CD14-positive monocyte (primary cell): ENCODE data around the gene TMEM200B. TPM values are rescaled to one million over a fixed set of nuclear protein-coding genes. Genes with fewer than 3 reads are reported as not detected.

Source experiments
- DNase-seq, 3 donors: peaks; one replicate each; pipeline ENCODE4 v3.0.0-alpha.2; 2011 to 2022
- H2AFZ ChIP-seq: 2 replicates; pipeline ENCODE4 v1.6.0; 2012; ENCODE audit warnings: mild to moderate bottlenecking, low read depth, low read length, inconsistent platforms; ENCODE audit not compliant: insufficient read depth, poor library complexity, severe bottlenecking
- H3K27ac ChIP-seq, 2 donors: 1 replicate in 1 of 2; 2 replicates in 1 of 2; pipeline ENCODE4 v1.5.1; 2012 to 2013; ENCODE audit warnings: low read length in 2 of 2, control low read depth in 1 of 2, inconsistent platforms in 1 of 2, low read depth in 1 of 2, mild to moderate bottlenecking in 1 of 2
- H3K27me3 ChIP-seq, 2 donors: one replicate each; pipeline versions ENCODE4 v1.6.0 to v1.6.1; 2011 to 2013; ENCODE audit warnings: low read length in 2 of 2; ENCODE audit not compliant: control insufficient read depth in 2 of 2, insufficient read depth in 2 of 2
- H3K36me3 ChIP-seq, 2 donors: replicated peaks in 1 of 2; 1 replicate in 1 of 2; 2 replicates in 1 of 2; pipeline versions ENCODE4 v1.5.1 to v1.6.1; 2012 to 2013; ENCODE audit warnings: low read length in 2 of 2, control low read depth in 1 of 2, inconsistent platforms in 1 of 2, mild to moderate bottlenecking in 1 of 2; ENCODE audit not compliant: insufficient read depth in 2 of 2, control insufficient read depth in 1 of 2
- H3K4me1 ChIP-seq, 2 donors: 1 replicate in 1 of 2; 2 replicates in 1 of 2; pipeline versions ENCODE4 v1.5.1 to v1.6.1; 2012 to 2013; ENCODE audit warnings: low read length in 2 of 2, control low read depth in 1 of 2, inconsistent platforms in 1 of 2, mild to moderate bottlenecking in 1 of 2, moderate library complexity in 1 of 2; ENCODE audit not compliant: insufficient read depth in 2 of 2, control insufficient read depth in 1 of 2
- H3K4me2 ChIP-seq: replicated peaks from 2 replicates; pipeline ENCODE3; 2012; ENCODE audit warnings: low read length, moderate library complexity, mild to moderate bottlenecking; ENCODE audit not compliant: poor library complexity, severe bottlenecking; ENCODE audit errors: extremely low read depth
- H3K4me3 ChIP-seq, 3 experiments: fragments of 200-600 bp in 1 of 3; sonication (generic) in 1 of 3; replicated peaks in 1 of 3; 1 replicate in 2 of 3; 2 replicates in 1 of 3; pipeline ENCODE4 v1.5.1; 2011 to 2013; ENCODE audit warnings: low read length in 3 of 3, mild to moderate bottlenecking in 3 of 3, control low read depth in 2 of 3, low read depth in 2 of 3, inconsistent platforms in 1 of 3, moderate library complexity in 1 of 3
- H3K79me2 ChIP-seq: 2 replicates; pipeline ENCODE4 v1.6.0; 2012; ENCODE audit warnings: mild to moderate bottlenecking, control low read depth, inconsistent platforms, low read length, moderate library complexity; ENCODE audit not compliant: insufficient read depth
- H3K9ac ChIP-seq: 2 replicates; pipeline ENCODE4 v1.6.0; 2017; ENCODE audit warnings: low read length, mild to moderate bottlenecking; ENCODE audit not compliant: insufficient read depth, poor library complexity, severe bottlenecking
- H3K9me3 ChIP-seq, 2 donors: replicated peaks in 1 of 2; 1 replicate in 1 of 2; 2 replicates in 1 of 2; pipeline versions ENCODE4 v1.5.1 to v1.6.1; 2012 to 2013; ENCODE audit warnings: low read length in 2 of 2, control low read depth in 1 of 2; ENCODE audit not compliant: control insufficient read depth in 1 of 2, insufficient read depth in 1 of 2
- H4K20me1 ChIP-seq: 2 replicates; pipeline ENCODE4 v1.6.0; 2012; ENCODE audit warnings: mild to moderate bottlenecking, low read length, control low read depth, moderate library complexity; ENCODE audit not compliant: insufficient read depth
- H3K27ac Mint-ChIP-seq, 7 donors: one replicate each; pipeline ENCODE4 v1.8.0; 2020; ENCODE audit warnings: mild to moderate bottlenecking in 7 of 7, mixed read lengths in 7 of 7, moderate library complexity in 6 of 7, inconsistent platforms in 2 of 7
- H3K27me3 Mint-ChIP-seq, 3 donors: one replicate each; pipeline ENCODE4 v1.8.0; 2021 to 2022; ENCODE audit warnings: low read depth in 3 of 3, mild to moderate bottlenecking in 3 of 3, mixed read lengths in 3 of 3, moderate library complexity in 3 of 3, inconsistent platforms in 1 of 3
- H3K36me3 Mint-ChIP-seq, 2 donors: one replicate each; pipeline ENCODE4 v1.8.0; 2020; ENCODE audit warnings: mixed read lengths in 2 of 2, inconsistent platforms in 1 of 2, mild to moderate bottlenecking in 1 of 2
- H3K4me1 Mint-ChIP-seq: one replicate; pipeline ENCODE4 v1.8.0; 2020; ENCODE audit warnings: mild to moderate bottlenecking, mixed read lengths
- H3K4me3 Mint-ChIP-seq, 2 donors: one replicate each; pipeline ENCODE4 v1.8.0; 2020; ENCODE audit warnings: mild to moderate bottlenecking in 2 of 2, mixed read lengths in 2 of 2, moderate library complexity in 1 of 2
- H3K9me3 Mint-ChIP-seq, 7 donors: one replicate each; pipeline ENCODE4 v1.8.0; 2020 to 2022; ENCODE audit warnings: mixed read lengths in 7 of 7, mild to moderate bottlenecking in 6 of 7, moderate library complexity in 6 of 7, inconsistent platforms in 2 of 7
- CTCF ChIP-seq: fragments of 200-600 bp; IDR thresholded peaks from one replicate; pipeline ENCODE4 v1.8.0; 2022; ENCODE audit warnings: antibody characterized with exemption, mild to moderate bottlenecking
- WGBS: methylation state at CpG from one replicate; pipeline ENCODE4 v1.1.5; 2013; ENCODE audit warnings: missing lambda C conversion rate; ENCODE audit not compliant: insufficient coverage; 5-methylcytosine and 5-hydroxymethylcytosine counted together
- intact Hi-C, 2 donors: fragments of 100-400 bp; cut with micrococcal nuclease; formaldehyde crosslinking; loops; one replicate each; pipeline versions ENCODE4 v1.15.0 to v1.15.1; 2023
- polyA plus RNA-seq, 3 donors: library from polyadenylated mRNA; depleted of rRNA in 1 of 3; unstranded in 2 of 3; stranded (reverse) in 1 of 3; fragments of 300-500 nt in 2 of 3; fragments of >200 nt in 1 of 3; fragmentation: Illumina TruSeq in 2 of 3; gene quantifications; 1 replicate in 2 of 3; 2 replicates in 1 of 3; pipeline ENCODE4 v1.2.3, GENCODE V29; 2012 to 2021

TMEM200B gene
- polyA plus RNA-seq, 3 donors, result not detected

GRCh38 chr1:29129916-29130315 is 6.2 kb upstream of the TMEM200B start:
- H3K4me3 ChIP-seq, result no peak overlapping the region
- H3K36me3 ChIP-seq, result no peaks in the 10 kb centered on the region
- H3K79me2 ChIP-seq, result no peaks in the 10 kb centered on the region
- H3K4me1 ChIP-seq, result peaks cover 0 to 6% of the 10 kb centered on the region in 2 donors
- no peak overlapping the region for H3K4me2 ChIP-seq
- 60% methylated on average over 4 of the region's 5 CpGs for WGBS
- H3K27ac ChIP-seq, result no peak overlapping the region
- H2AFZ ChIP-seq, result no peak overlapping the region
- H3K27me3 ChIP-seq, result peaks cover 12 to 28% of the 10 kb centered on the region in 2 donors
- Mint-ChIP-seq H3K4me1 (peaks cover 6% of the 10 kb centered on the region), H3K27me3 (peaks cover 42 to 83% (median 57%) of the 10 kb centered on the region in 3 donors), H3K27ac (no peak overlapping the region), H3K36me3 (no peaks in the 10 kb centered on the region), H3K4me3 (no peak overlapping the region), H3K9me3 (peaks cover 0 to 10% (median 4%) of the 10 kb centered on the region in 7 donors)
- no peaks in the 10 kb centered on the region for H3K9me3 ChIP-seq
- no peak overlapping the region for H3K9ac ChIP-seq
- DNase-seq, result no peak
- intact Hi-C loops, result no loop called here
- H4K20me1 ChIP-seq, result no peaks in the 10 kb centered on the region
- TF ChIP-seq CTCF, result no peak

GRCh38 chr1:29128739-29129138 is 5.0 kb upstream of the TMEM200B start:
- Histone ChIP-seq H3K27ac (no peak overlapping the region), H4K20me1 (no peaks in the 10 kb centered on the region), H3K9me3 (no peaks in the 10 kb centered on the region), H3K4me3 (no peak overlapping the region), H3K4me1 (peaks cover 6 to 14% of the 10 kb centered on the region in 2 donors), H3K4me2 (no peak overlapping the region), H3K9ac (no peak overlapping the region), H3K27me3 (peaks cover 20 to 33% of the 10 kb centered on the region in 2 donors), H3K36me3 (no peaks in the 10 kb centered on the region), H2AFZ (no peak overlapping the region), H3K79me2 (no peaks in the 10 kb centered on the region)
- no peak overlapping the region for H3K27ac Mint-ChIP-seq
- no peak for TF ChIP-seq CTCF
- peaks cover 4% of the 10 kb centered on the region for H3K4me1 Mint-ChIP-seq
- no peaks in the 10 kb centered on the region for H3K36me3 Mint-ChIP-seq
- DNase-seq, result no peak
- intact Hi-C loops, result no loop called here
- WGBS, result 94% methylated on average over 4 of the region's 6 CpGs
- peaks cover 47 to 83% (median 52%) of the 10 kb centered on the region in 3 donors for H3K27me3 Mint-ChIP-seq
- H3K4me3 Mint-ChIP-seq, result no peak overlapping the region
- H3K9me3 Mint-ChIP-seq, result peaks cover 0 to 11% (median 4%) of the 10 kb centered on the region in 7 donors
